HG02973 (cell line): ENCODE measurements around the gene DDX50.
A peak's percentile ranks its signal among the peaks of the same experiment; 100 is the strongest.
"Not testable (repeated sequence)": the region's sequence is repeated elsewhere in the genome, so short reads cannot be mapped to it uniquely, and the experiment has no call there.

Experiments
- ATAC-seq: cut with Tn5 transposase; IDR thresholded peaks from one replicate; pipeline ENCODE4 v1.9.1; 2021; ENCODE audit warnings: moderate library complexity; ENCODE audit not compliant: unreplicated experiment

Gene DDX50, protein sequence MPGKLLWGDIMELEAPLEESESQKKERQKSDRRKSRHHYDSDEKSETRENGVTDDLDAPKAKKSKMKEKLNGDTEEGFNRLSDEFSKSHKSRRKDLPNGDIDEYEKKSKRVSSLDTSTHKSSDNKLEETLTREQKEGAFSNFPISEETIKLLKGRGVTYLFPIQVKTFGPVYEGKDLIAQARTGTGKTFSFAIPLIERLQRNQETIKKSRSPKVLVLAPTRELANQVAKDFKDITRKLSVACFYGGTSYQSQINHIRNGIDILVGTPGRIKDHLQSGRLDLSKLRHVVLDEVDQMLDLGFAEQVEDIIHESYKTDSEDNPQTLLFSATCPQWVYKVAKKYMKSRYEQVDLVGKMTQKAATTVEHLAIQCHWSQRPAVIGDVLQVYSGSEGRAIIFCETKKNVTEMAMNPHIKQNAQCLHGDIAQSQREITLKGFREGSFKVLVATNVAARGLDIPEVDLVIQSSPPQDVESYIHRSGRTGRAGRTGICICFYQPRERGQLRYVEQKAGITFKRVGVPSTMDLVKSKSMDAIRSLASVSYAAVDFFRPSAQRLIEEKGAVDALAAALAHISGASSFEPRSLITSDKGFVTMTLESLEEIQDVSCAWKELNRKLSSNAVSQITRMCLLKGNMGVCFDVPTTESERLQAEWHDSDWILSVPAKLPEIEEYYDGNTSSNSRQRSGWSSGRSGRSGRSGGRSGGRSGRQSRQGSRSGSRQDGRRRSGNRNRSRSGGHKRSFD

DNA sequence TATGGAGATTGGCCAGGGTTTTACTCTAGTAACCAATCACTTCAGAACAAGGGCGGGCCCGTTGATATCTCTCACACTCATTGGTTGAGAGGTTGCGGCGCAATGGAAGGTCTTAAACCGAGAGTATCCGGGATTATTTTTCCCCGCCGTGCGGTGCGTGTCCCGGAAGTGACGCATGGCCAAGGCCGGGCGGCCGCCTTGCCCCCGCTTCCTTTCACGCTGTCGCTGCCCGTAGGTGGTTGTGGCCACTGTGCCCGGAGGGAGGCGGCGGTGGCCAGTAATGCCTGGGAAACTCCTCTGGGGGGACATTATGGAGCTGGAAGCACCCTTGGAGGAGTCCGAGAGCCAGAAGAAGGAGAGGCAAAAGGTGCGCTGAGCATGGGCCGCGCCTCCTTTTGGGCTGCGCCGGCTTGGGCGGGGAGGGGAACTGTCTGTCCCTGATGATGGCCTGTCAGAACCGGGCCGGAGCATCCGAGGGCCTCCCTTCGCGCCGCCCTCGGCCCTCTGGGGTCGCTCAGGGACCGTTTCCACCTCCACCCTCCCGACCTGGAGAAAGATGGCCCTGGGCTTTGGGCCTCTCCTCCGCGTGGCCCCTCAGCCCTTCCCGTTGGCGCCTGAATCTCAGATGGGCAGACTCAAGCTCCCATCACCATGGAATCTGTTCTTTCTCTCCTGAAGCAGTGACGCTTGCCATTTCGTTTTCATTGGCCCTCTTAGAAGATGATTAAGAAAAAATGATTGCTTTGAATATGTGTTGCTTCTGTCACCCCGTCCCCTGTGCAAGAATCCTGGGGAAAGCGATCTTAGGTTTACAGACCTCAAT is at the start of gene DDX50:
Gene DDX50, plus strand, starts transcription at position 211 of the 823 bp plus-strand sequence. Its CDS starts 70 bp downstream, at position 281.
- ATAC-seq: peak; percentile 96

DNA sequence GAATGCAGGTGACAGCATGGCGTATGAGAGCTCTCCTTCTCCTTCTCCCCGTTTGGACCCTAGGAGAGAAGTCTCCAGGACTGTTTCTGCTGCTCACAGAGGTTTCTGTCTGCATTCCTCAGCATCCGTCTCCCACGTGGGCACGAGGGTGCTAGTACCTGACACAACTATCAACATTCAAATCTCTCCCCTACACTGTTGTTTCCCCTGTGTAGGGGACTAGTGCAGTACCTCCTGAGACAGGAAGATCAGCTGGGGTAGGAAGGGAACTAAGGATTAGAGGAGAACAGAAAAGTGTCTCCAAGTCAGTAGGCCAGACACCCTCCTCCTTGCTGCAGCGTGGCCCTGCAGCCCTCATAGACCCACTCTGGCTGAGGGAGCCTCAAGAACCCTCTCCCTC is 44.8 kb upstream of the DDX50 start:
- no peak for ATAC-seq

DNA sequence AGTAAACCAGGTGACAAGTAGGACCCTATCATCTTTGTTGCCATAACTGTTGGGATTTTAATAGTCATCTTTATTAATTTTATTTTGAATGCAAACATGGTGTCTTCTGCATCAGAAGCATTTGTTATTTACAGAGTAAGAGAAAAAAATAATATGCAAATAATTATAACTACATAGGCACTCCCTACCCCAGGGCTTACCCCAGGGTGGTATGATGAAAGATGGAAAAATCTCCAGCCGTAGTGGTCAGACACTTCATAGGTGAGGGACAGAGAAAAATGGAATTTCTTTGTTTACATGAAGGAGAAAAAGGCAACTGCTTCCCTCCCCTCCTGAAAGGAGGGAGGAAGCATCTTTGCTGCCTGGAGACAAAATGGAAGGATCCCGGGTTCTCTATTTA is 44.1 kb upstream of the DDX50 start:
- no peak for ATAC-seq

DNA sequence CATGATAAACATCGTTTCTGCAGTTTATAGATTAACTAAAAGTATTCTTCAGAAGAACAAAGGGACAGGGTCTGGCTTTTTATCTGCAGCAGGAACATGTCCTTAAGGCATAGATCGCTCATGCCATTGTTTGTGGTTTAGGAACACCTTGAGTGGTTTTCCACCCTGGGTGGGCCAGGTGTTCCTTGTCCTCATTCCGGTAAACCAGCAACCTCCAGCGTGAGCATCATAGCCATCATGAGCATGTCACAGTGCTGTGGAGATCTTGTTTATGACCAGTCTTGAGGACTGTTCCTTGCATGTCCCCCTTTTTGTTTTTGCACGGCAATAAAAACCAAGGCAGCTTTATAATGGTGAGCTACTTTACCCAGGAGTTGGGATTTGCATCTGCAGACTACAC is 39.9 kb upstream of the DDX50 start:
- no peak for ATAC-seq

DNA sequence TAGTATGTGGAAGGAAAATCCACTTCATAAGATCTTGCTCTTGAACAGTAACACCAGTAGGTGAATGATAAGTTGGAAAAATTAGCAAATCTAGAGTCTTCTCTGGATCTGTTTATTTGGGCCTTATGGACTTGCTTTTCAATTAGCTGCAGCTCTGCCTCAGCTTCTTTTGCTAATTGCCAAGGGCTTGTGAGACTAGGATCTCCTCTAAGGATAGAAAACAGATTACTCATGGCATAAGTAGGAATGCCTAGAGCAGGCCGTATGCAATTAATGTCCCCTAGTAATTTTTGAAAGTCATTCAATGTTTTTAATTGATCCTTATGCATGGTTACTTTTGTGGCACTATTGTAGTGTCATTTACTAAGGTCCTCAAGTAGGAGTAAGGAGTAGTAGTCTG is 36.5 kb upstream of the DDX50 start:
- no peak for ATAC-seq

DNA sequence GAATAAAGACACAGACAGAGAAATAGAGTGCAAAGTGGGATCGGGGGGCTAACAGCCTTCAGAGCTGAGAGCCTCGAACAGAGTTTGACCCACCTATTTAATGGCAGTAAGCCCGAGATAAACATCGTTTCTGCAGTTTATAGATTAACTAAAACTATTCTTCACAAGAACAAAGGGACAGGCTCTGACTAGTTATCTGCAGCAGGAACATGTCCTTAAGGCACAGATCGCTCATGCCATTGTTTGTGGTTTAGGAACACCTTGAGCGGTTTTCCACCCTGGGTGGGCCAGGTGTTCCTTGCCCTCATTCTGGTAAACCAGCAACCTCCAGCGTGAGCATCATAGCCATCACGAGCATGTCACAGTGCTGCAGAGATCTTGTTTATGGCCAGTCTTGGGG is 32.9 kb upstream of the DDX50 start:
- not testable (repeated sequence) for ATAC-seq

DNA sequence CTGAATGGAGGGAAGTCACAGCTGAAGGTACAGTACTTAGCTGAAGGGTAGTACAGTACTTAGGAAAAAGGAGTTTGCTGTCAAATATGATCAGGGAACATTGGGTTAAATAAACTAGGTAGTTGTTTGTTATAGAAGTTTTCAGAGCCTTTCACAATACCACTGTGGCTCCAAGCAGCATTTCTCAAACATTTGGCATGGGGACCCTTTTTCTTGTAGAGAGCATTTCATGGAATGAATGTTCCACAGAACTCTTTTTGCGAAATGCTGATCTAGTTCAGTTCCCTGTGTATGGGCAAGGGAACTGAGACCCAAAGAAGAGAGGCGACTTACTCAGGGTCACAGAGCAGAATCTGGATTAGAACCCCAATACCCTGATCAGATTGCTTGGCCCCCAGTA is 31.5 kb upstream of the DDX50 start:
- no peak for ATAC-seq

DNA sequence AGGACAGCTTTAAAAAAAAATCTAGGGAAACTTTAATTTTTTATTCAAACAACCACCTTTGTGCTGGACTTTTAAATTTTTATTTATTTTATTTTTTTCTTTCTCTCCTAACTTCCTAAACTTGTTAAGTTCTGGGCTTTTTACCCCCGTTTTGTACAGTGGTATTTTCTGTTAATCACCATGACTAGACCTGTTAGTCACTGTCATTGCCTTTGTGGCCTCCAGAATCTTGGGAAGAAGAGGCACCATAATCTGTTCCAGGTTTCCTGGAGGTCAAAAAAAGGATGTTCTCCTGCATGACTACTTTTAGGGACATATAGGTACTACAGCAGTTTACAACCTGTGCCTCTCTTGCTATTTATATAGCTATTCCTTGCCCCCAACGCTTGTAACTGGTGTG is 31.1 kb upstream of the DDX50 start:
- ATAC-seq: no peak

DNA sequence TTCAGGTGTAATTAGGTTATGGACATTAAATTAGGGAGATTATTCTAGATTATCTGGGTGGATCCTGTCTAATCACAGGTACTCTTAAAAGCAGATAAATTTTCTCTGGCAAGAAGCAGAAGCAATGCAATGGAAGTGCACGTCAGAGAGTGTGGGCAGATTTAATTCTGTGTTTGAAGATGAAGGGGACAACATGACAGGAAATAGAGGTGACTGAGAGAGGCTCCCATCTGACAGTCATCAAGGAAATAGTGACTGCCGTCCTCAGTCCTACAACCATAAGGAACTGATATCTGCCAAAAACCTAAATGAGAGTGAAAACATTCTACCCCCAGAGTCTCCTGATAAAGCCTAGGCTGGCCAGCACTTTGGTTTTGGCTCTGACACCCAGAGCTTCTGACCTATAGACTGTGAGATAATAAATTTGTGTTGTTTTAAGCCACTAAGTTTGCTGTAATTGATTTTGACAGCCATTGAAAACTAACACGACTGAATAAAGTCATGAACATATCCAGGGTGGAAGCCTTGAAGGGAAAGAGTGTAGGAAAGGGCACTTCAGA is 30.5 kb upstream of the DDX50 start:
- ATAC-seq: no peak

DNA sequence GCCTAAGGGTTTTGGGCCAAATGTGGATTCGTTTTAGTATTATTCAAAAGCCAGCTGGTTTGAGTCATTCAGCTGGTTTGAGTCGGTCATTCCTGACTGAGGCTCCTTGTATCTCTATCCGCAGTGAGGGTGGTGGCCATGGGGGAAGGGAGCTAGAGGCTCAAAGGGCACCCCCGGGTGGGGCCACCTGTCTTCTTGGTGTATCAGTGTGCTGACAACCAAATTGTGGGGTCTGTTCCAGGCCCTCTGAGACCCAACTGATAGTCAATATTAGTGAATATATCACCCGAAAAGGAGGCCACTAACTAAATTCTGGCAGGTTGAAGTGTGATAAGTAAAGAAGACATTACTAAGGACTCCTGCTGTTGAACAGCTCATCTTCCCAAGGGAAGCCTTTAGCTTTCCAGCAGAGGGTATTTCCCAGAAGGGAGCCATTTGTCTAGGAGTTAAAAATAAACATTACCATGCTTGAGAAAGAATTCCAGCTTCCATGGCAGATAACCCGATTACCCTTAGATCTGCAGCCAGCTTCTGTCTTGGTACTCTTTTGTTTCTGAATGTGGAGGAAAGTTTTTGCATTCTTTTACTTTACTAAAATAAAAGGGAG is 29.9 kb upstream of the DDX50 start:
- ATAC-seq: no peak

DNA sequence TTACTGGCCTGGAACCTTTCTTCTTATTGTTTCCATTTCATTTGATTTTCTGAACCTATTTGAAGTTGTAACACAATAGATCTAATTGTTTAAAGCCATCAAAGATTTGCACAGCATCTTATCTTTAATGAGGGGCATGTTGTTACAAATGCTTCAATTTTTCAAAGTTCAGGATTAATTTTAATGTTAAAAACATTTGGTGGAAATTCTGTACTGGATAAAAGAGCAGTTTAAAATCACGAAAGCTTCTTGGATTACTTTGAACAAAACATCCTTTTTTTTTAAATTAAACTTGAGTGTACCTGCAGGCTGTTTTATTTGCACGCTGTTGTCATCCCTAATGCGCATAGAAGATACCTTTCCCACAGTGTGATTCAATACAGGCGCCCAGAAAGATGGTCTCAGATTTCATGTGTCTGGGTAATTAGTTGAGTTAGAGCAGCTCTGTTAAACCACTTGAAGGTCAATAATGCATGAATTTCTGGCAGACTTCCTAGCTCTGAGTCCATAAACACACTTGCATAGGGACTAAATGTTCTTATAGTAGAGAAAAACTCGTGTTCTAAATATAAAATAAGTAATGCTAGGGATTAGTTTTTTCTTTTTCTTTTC is 29.3 kb upstream of the DDX50 start:
- ATAC-seq: no peak

DNA sequence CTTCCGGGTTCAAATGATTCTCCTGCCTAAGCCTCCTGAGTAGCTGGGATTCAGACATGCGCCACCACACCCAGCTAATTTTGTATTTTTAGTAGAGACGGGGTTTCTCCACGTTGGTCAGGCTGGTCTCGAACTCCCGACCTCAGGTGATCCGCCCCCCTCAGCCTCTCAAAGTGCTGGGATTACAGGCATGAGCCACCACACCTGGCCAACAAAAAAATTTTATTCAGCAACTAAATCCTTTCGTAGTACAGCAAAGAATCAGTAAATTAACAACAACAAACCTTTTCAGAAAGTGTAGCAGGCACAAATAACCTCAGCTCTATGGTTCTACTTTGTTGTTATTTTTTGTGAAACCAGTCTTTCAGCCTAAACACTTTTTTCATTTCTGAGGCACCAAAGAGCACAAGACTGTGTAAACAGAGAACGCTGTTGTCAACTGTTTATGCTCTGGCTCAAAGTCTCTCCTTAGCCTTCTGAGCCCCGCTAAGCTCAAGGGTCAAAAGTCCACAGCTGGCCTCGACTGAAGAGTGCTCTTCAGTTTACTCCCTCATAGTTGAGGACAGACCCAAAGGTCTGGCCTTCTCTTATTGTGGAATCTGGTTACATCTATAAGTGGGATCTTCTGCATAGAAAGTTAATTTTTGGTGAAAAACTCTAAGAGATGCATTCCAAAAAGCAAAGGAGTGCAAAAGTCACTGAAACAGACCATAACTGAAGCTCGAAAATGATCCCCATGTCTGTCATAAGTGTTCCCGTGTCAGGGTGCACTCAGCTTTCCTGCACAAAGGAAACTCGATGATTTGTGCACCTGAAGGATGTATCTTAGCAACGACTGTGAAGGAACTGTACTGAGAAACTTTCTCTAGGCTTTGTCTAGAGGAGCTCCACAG is 24.6 kb upstream of the DDX50 start:
- ATAC-seq: no peak

DNA sequence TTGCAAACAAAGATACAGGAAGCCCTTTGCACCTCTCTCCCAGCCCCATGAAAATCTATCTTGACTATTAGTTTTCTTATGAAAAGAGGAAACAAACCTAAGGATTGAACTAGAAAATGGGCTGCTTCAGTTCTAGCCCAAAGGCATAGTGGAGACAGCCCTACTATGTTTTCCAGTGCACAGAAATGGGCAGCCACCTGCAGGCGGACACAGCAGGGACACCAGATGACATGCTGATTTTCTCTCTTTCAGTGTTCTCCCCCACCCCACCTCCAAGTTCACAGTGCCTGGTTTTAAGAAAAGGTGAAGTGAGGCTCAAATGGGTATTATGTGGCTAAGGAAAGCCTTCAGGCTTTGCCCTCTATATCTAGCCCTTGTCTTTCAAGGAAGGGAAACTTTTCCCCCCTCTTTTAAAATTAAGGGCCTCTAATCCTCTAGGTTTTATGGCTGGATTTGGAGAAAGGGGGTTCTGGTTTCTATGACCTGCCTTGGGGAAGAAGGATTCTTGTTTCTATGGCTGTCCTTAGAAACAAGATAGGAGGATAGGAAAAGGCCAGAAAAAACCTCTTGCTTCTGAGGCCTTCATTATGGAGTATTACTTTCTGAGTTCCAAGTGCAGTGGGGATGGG is 23.5 kb upstream of the DDX50 start:
- no peak for ATAC-seq

DNA sequence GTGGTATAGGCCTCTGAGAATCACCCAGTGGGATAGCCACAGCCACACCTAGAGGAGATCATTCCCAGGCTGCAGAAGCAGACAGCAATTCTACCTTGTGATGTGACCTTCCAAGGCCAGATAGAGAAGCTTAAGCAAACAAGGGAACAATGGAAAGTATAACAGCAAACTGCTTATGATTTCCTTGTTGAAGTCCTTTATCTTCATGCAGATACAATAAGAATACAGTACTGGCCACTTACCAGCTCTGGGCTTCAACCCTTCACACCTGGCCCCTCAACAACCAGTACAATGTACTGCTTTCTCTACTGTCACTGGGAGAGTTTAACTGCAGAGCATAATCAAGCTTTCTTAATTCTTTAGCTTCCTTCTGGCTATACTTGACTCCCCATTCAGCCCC is 22.6 kb upstream of the DDX50 start:
- ATAC-seq: no peak

DNA sequence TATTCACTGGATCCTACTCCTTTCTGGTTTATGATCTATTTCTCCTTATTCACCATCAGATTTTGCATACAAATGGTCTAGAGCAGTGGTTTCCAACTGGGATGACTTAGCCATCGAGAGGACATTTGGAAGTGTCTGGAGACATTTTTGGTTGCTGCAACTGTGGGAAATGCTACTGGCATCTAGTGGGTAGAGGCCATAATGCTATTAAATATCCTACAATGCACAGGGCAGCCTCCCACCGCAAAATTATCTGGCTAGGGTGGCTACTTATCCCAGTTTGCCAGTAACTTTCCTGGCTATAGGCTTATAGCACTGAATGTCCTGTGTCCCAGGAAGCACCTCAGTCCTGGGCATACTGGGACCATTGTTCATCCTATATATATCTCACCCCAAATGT is 21.5 kb upstream of the DDX50 start:
- ATAC-seq: no peak

DNA sequence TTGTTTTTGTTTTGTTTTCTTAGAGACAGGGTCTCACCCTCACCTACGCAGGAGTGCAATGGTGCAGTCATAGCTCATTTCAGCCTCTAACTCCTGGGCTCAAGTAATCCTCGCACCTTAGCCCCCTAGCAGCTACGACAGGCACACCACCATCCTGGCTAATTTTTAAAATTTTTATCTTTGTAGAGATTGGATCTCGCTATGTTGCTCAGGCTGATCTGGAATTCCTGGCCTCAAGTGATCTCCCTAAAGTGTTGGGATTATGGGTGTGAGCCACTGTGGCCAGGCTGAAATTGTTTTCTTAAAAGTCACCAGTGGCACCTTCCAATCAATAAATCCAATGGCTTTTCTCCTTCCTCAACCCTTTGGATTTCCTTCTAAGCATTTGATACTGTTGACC is 20.9 kb upstream of the DDX50 start:
- no peak for ATAC-seq

DNA sequence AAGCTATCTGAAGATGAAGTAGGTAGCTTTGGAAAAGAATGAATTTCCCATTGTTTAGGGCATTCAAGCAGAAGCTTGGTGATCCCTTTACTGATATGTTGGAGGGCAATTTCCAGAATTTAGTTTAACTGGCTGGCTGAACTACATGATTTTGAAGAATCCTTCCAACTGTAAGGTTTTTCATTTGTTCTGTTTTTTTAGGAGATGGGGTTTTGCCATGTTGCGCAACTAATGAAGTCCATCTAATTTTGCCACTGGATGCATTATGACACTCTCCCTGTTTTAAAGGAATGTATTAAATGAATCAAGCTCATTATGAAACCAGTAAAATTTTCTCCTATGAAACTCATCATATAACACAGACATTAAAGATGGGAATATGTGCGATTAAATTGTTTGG is 6.1 kb upstream of the DDX50 start:
- no peak for ATAC-seq

DNA sequence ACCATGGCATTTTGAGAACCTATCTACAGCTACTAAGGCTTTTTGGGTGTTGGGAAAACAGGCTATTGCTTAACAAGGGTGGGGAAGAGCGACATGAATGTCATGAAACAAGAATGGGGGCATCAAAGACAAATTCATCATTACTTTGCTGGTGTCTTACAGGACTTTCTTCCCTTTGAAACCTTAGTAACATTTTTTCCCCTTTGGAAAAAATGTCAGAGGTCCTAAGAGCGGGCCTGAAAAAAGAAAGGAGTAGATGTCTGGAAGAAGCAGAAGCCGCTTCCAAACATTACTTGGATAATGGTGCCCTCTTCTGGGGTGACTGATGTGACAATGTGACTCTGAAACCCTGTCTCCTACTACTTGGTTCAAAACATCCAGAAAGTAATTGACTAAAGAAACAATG is 3.8 kb upstream of the DDX50 start:
- no peak for ATAC-seq

DNA sequence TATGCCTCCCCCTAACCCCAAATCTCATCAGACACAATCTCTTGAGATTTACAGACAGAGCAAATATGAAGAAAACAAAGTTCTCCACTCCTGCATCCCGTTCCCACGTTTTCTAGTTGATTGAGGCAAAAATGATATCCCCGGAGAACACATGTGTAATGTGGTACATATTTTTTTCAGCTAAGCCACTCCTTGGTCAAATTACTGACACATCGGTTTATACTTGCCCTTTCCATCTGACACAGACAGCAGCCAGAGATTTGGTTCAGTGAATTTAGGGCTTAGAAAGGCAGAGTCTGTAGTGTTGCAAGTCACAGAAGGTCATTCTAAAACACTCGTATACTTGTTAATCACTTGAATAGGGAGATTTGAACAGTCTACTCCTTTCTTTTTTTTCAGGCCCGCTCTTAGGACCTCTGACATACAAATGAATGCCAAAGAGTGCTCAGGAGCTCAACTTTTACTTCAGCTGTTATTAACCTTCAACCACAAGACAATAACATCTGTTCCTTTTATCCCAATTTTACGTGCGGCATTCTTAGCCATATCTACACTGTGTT is 1.8 kb upstream of the DDX50 start:
- no peak for ATAC-seq
